NB4 (cell line): Measurements from ENCODE around the gene ABCG1.

ENCODE experiments used
- DNase-seq: peaks from one replicate; pipeline ENCODE4 v3.0.0; 2010; ENCODE audit warnings: low read depth
- H3K4me3 ChIP-seq: one replicate; pipeline ENCODE4 v1.5.1; 2011; ENCODE audit warnings: mild to moderate bottlenecking, low read depth, low read length, moderate library complexity
- MYC ChIP-seq: IDR thresholded peaks from 2 replicates; pipeline ENCODE4 v1.6.1; 2011; ENCODE audit warnings: low read depth, low read length
- POLR2A ChIP-seq: IDR thresholded peaks from 2 replicates; pipeline ENCODE4 v1.6.1; 2011; ENCODE audit warnings: mild to moderate bottlenecking; ENCODE audit not compliant: insufficient read length; ENCODE audit errors: extremely low read depth
- TF ChIP-seq, protein P1 (sequence below): IDR thresholded peaks from one replicate; pipeline ENCODE4 v1.5.1; 2012; ENCODE audit warnings: low read depth, low read length
- TF ChIP-seq, protein P2 (sequence below): IDR thresholded peaks from 2 replicates; pipeline ENCODE4 v1.6.1; 2011; ENCODE audit warnings: low read depth, low read length

ABCG1 gene

DNA sequence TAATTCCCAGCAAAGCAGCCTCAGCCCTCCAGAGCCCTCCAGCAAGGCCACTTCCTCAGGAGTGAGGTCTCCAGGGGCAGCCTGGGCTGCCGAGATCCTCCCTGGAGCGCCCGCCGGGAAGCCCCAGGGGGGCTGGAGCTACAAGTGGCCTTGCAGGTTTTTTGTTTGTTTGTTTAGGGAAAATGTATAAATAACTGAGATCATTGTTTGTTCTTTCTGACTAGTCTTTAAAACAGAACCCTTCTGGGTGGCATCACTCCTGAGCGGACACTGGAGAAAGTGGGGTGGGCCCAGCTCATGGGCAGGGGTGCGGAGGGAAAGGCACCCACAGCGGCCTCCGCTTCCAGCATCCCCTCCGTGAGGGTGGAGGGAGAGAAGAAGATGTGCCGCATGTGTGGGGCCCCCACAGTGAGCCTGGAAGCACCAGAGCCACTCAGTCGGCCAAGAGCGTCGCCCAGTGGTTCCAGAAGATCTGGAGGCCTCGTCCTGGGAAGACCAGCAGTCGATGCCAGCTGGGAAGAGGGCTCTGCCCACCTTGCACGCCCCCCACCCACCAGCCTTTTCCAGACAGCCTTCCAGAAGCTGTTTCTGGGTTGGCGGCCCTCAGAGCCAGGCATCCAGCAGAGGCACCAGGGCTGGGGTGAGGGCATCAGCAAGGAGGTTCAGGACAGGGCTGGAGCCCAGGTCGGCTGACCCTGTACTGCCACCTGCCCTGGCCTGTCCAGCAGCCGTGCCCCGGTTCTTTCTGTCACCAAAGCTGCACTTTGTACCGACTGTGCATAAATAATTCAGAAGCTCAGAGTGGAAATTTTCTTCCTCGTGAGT, 61.6 kb downstream of the ABCG1 start:
- TF ChIP-seq, protein P1, sequence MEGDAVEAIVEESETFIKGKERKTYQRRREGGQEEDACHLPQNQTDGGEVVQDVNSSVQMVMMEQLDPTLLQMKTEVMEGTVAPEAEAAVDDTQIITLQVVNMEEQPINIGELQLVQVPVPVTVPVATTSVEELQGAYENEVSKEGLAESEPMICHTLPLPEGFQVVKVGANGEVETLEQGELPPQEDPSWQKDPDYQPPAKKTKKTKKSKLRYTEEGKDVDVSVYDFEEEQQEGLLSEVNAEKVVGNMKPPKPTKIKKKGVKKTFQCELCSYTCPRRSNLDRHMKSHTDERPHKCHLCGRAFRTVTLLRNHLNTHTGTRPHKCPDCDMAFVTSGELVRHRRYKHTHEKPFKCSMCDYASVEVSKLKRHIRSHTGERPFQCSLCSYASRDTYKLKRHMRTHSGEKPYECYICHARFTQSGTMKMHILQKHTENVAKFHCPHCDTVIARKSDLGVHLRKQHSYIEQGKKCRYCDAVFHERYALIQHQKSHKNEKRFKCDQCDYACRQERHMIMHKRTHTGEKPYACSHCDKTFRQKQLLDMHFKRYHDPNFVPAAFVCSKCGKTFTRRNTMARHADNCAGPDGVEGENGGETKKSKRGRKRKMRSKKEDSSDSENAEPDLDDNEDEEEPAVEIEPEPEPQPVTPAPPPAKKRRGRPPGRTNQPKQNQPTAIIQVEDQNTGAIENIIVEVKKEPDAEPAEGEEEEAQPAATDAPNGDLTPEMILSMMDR = no peak
- no peak for TF ChIP-seq MYC
- TF ChIP-seq, protein P2, sequence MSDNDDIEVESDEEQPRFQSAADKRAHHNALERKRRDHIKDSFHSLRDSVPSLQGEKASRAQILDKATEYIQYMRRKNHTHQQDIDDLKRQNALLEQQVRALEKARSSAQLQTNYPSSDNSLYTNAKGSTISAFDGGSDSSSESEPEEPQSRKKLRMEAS = no peak
- TF ChIP-seq POLR2A = no peak
- no peak overlapping the region for H3K4me3 ChIP-seq
- DNase-seq = no peak

DNA sequence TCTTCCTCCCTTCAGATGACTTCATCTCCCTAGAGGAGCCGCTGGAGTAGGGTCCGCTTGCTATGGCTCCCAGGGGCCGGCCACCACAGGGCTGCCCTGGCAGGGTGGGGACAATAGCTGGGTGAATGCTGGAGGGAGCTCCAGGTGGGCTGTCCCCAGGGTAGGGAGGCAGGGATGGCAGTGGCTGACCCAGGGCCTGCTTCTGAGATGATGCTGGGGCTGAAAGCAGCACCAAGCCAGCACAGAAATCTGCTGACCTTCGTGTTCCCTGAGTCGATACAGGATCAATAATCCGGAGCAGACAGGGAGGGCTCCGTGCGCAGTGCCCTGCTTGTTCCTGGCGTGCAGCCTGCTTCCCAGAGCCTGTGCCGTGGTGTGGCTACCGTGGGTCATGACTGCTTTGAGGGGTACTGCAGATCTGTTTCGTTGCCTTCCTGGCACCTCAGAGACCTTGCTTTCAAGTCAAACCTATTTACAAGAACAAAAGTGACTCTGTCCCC, 62.3 kb downstream of the ABCG1 start:
- DNase-seq = no peak
- TF ChIP-seq, protein P1 = no peak
- TF ChIP-seq MYC = no peak

DNA sequence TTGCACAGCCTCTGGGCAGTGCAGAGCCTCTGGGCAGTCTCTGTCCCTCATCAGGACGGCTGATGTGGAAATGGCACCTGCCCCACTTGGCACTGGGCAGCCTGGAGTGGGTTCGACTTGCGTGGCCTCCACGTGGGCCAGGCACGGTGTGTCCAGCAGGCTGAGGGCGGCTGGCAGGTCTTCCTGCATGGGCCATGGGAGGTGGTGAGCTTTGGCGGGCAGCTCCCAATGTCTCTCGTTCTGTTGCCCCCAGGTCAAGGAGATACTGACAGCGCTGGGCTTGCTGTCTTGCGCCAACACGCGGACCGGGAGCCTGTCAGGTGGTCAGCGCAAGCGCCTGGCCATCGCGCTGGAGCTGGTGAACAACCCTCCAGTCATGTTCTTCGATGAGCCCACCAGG, 63.1 kb downstream of the ABCG1 start:
- TF ChIP-seq POLR2A (no peak), MYC (no peak)
- TF ChIP-seq, protein P2 = no peak
- TF ChIP-seq, protein P1 = no peak
- no peak for DNase-seq
- H3K4me3 ChIP-seq = no peak overlapping the region

More for the DNA sequence above, 62.3 kb downstream of the ABCG1 start:
- no peak overlapping the region for H3K4me3 ChIP-seq

DNA sequence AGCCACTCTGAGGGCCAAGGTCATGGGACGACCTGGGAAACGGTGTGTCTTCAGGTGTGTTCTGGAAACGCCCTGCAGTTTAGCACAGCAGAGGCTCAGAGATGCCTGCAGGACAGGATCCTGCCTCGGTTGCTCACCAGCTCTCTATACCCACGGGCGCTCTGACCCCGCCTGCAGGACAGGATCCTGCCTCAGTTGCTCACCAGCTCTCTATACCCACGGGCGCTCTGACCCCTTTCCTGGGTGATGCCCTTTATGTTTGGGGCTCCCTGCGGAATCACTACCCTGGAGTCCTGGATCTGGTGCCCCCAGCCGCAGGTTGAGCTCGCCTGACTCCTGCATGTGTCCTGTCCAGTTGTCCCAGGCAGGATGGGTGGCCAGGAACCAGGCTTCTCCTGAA, 63.8 kb downstream of the ABCG1 start:
- H3K4me3 ChIP-seq = no peak overlapping the region
- TF ChIP-seq, protein P1 = no peak
- no peak for TF ChIP-seq POLR2A
- TF ChIP-seq, protein P2 = no peak
- TF ChIP-seq MYC = no peak
- DNase-seq = no peak

DNA sequence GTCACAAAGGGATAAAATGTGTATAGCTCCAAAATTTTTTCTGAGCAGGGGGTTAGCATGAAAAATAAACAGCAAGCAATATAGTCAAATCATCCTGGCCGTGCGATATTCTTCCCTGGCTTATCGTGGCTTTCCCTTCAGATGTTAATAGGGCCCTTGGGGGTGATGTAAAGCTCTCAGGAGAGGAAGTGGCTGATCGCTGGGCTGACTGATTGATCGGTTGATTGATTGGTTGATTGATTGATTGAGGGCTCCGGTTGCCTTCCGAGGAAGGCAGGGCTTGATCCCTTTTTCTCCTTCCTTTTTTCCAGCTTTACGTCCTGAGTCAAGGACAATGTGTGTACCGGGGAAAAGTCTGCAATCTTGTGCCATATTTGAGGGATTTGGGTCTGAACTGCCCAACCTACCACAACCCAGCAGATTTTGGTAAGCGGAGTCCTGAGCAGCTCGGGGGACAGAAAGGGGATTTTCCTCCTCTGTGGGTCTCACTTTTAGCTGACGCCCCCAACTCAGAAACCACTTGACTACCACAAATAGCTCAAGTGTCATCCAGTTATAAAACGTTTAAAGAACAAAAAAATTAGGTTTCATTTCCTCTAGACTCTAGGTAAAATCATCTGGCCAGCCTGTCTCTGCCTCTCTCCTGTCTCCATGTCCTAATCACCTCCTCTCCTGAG, 66.8 kb downstream of the ABCG1 start:
- H3K4me3 ChIP-seq = no peak overlapping the region
- no peak for DNase-seq
- TF ChIP-seq, protein P1 = no peak
- TF ChIP-seq, protein P2 = no peak
- no peak for TF ChIP-seq MYC
